Dermis microvascular lymphatic vessel endothelial cell (primary cell): ENCODE results near the gene STMND1. TPM values are rescaled to one million over a fixed set of nuclear protein-coding genes. Genes with fewer than 3 reads are reported as not detected.

Source experiments
- DNase-seq, 2 donors: peaks; one replicate each; pipeline versions ENCODE4 v3.0.0 to v3.0.0-alpha.2; 2010; ENCODE audit warnings: low read depth in 2 of 2
- total RNA-seq: library from RNA; depleted of rRNA; stranded (reverse); fragments of >200 nt; gene quantifications from 2 replicates; pipeline ENCODE4 v1.2.1, GENCODE V29; 2014

Gene STMND1
- total RNA-seq, 1 donor from 2014 or later: not detected

GRCh38 chr6:17161076-17161475 lies 59.2 kb downstream of the STMND1 start:
- DNase-seq: no peak

GRCh38 chr6:17165383-17165782 lies 63.5 kb downstream of the STMND1 start:
- no peak for DNase-seq

GRCh38 chr6:17167327-17167979 lies 65.6 kb downstream of the STMND1 start:
- peak in 1 of 2 donors; percentile 54 for DNase-seq

GRCh38 chr6:17169291-17169690 lies 67.4 kb downstream of the STMND1 start:
- DNase-seq: peak in 1 of 2 donors; percentile 16

- no peak for DNase-seq
Measured at GRCh38 chr6:17169711-17170110, 67.9 kb downstream of the STMND1 start.

- no peak for DNase-seq
Measured at GRCh38 chr6:17172836-17173470, 71.1 kb downstream of the STMND1 start.

GRCh38 chr6:17178326-17178725 lies 76.5 kb downstream of the STMND1 start:
- no peak for DNase-seq

- no peak for DNase-seq
Measured at GRCh38 chr6:17178754-17179529, 77.1 kb downstream of the STMND1 start.

GRCh38 chr6:17179530-17180073 lies 77.8 kb downstream of the STMND1 start:
- DNase-seq: no peak

Other genes with a start within 250 kb of the STMND1 start
- gene RBM24, start 179.3 kb downstream of the STMND1 start, total RNA-seq: 0.63 and 0.64 TPM in 2 replicates